WTC11 (cell line): Measurements from ENCODE around the gene ATP9B. TPM values are rescaled to one million over a fixed set of nuclear protein-coding genes. Genes with fewer than 3 reads are reported as not detected.

Source experiments
- ATAC-seq: fragments of 200-7000 bp; cut with Tn5 transposase; 2 replicates; pipeline ENCODE4 v1.10.0; 2021; ENCODE audit warnings: mild to moderate bottlenecking, moderate library complexity
- CTCF ChIA-PET: fragments of 300-600 bp; sonication (Branson Sonifier 250); formaldehyde crosslinking; loops from one replicate; lab custom pipeline; 2021; ENCODE audit warnings: antibody characterized with exemption; lab: Charles Lee
- POLR2A ChIA-PET: fragments of 350-600 bp; sonication (Branson Sonifier 250); formaldehyde crosslinking; loops from one replicate; lab custom pipeline; 2021; ENCODE audit warnings: antibody characterized with exemption; lab: Charles Lee
- DNase-seq: peaks from one replicate; pipeline ENCODE4 v3.0.0; 2021; ENCODE audit warnings: low spot score
- H3K27ac Mint-ChIP-seq: 2 replicates; pipeline ENCODE4 v1.8.0; 2021; ENCODE audit warnings: mixed read lengths
- H3K27me3 Mint-ChIP-seq: 2 replicates; pipeline ENCODE4 v1.8.0; 2021; ENCODE audit warnings: low read depth, mild to moderate bottlenecking, moderate library complexity, mixed read lengths
- H3K36me3 Mint-ChIP-seq: 2 replicates; pipeline ENCODE4 v1.8.0; 2021; ENCODE audit warnings: mixed read lengths
- H3K4me1 Mint-ChIP-seq: 2 replicates; pipeline ENCODE4 v1.8.0; 2022; ENCODE audit warnings: mixed read lengths
- H3K4me3 Mint-ChIP-seq: 2 replicates; pipeline ENCODE4 v1.8.0; 2021; ENCODE audit warnings: mild to moderate bottlenecking, moderate library complexity, mixed read lengths
- H3K9me3 Mint-ChIP-seq: 2 replicates; pipeline ENCODE4 v1.8.0; 2021; ENCODE audit warnings: mixed read lengths
- AFF4 ChIP-seq: sonication (generic); formaldehyde crosslinking; IDR thresholded peaks from 2 replicates; pipeline ENCODE4 v1.8.1; 2023; ENCODE audit warnings: mild to moderate bottlenecking, missing genetic modification reagents, borderline replicate concordance
- ATF2 ChIP-seq: sonication (generic); formaldehyde crosslinking; IDR thresholded peaks from 2 replicates; pipeline ENCODE4 v1.8.1; 2022; ENCODE audit warnings: low read depth, missing genetic modification reagents, borderline replicate concordance
- E2F5 ChIP-seq: sonication (generic); formaldehyde crosslinking; IDR thresholded peaks from 2 replicates; pipeline ENCODE4 v1.8.1; 2022; ENCODE audit warnings: mild to moderate bottlenecking, moderate library complexity, missing genetic modification reagents
- ETV6 ChIP-seq: sonication (generic); formaldehyde crosslinking; IDR thresholded peaks from 2 replicates; pipeline ENCODE4 v1.8.1; 2022; ENCODE audit warnings: mild to moderate bottlenecking, missing genetic modification reagents
- FOXP4 ChIP-seq: sonication (generic); formaldehyde crosslinking; IDR thresholded peaks from 2 replicates; pipeline ENCODE4 v1.8.0; 2022; ENCODE audit warnings: mild to moderate bottlenecking, missing genetic modification reagents
- IRF2 ChIP-seq: sonication (generic); formaldehyde crosslinking; IDR thresholded peaks from 2 replicates; pipeline ENCODE4 v1.8.0; 2022; ENCODE audit warnings: low read depth, missing genetic modification reagents, borderline replicate concordance
- NFATC4 ChIP-seq: fragments of 250-450 bp; sonication (Bioruptor Pico); IDR thresholded peaks from 2 replicates; pipeline ENCODE4 v1.9.0; 2021; ENCODE audit warnings: mild to moderate bottlenecking
- NFE2L1 ChIP-seq: sonication (generic); formaldehyde crosslinking; IDR thresholded peaks from 2 replicates; pipeline ENCODE4 v1.8.1; 2023; ENCODE audit warnings: missing genetic modification reagents
- NFYB ChIP-seq: sonication (generic); formaldehyde crosslinking; conservative IDR thresholded peaks from 2 replicates; pipeline ENCODE4 v1.8.0; 2022; ENCODE audit warnings: low read depth, missing genetic modification reagents
- NR2C2 ChIP-seq: sonication (generic); formaldehyde crosslinking; IDR thresholded peaks from 2 replicates; pipeline ENCODE4 v1.8.0; 2022; ENCODE audit warnings: mild to moderate bottlenecking, missing genetic modification reagents
- PREB ChIP-seq: sonication (generic); formaldehyde crosslinking; IDR thresholded peaks from 2 replicates; pipeline ENCODE4 v1.8.1; 2022; ENCODE audit warnings: mild to moderate bottlenecking, missing genetic modification reagents, moderate library complexity, borderline replicate concordance
- SMAD4 ChIP-seq: sonication (generic); formaldehyde crosslinking; IDR thresholded peaks from 2 replicates; pipeline ENCODE4 v1.8.0; 2022; ENCODE audit warnings: mild to moderate bottlenecking, missing genetic modification reagents
- ZBTB43 ChIP-seq: sonication (generic); formaldehyde crosslinking; IDR thresholded peaks from 2 replicates; pipeline ENCODE4 v1.8.1; 2023; ENCODE audit warnings: mild to moderate bottlenecking, missing genetic modification reagents
- ZNF121 ChIP-seq: sonication (generic); formaldehyde crosslinking; IDR thresholded peaks from 2 replicates; pipeline ENCODE4 v1.8.0; 2023; ENCODE audit warnings: missing genetic modification reagents
- ZNF281 ChIP-seq: sonication (generic); formaldehyde crosslinking; IDR thresholded peaks from 2 replicates; pipeline ENCODE4 v1.8.0; 2023; ENCODE audit warnings: mild to moderate bottlenecking, missing genetic modification reagents
- ZNF396 ChIP-seq: fragments of 250-450 bp; sonication (Bioruptor Pico); IDR thresholded peaks from 2 replicates; pipeline ENCODE4 v1.8.0; 2021; ENCODE audit warnings: mild to moderate bottlenecking, moderate library complexity, borderline replicate concordance
- ZNF512 ChIP-seq: sonication (generic); formaldehyde crosslinking; IDR thresholded peaks from 2 replicates; pipeline ENCODE4 v1.8.1; 2022; ENCODE audit warnings: missing genetic modification reagents, borderline replicate concordance
- total RNA-seq: library from RNA; stranded (reverse); gene quantifications from 3 replicates; pipeline ENCODE4 v1.2.3, GENCODE V29; 2021

Gene ATP9B
- total RNA-seq, 1 experiment from 2014 or later: 19.0 TPM

- ATAC-seq: no peak
- H3K36me3 Mint-ChIP-seq: no peaks in the 10 kb centered on the region
- CTCF ChIA-PET: no interaction called here
- DNase-seq: no peak
- TF ChIP-seq E2F5 (CRISPR knock-in tag) (no peak), ZBTB43 (no peak), ETV6 (CRISPR knock-in tag) (no peak), ZNF121 (no peak), SMAD4 (CRISPR knock-in tag) (no peak), AFF4 (no peak), ZNF281 (CRISPR knock-in tag) (no peak), FOXP4 (CRISPR knock-in tag) (no peak), NFATC4 (CRISPR knock-in tag) (no peak), NR2C2 (CRISPR knock-in tag) (no peak), ATF2 (no peak), ZNF396 (CRISPR knock-in tag) (no peak), NFYB (CRISPR knock-in tag) (no peak), PREB (no peak), NFE2L1 (CRISPR knock-in tag) (no peak), ZNF512 (CRISPR knock-in tag) (no peak), IRF2 (CRISPR knock-in tag) (no peak)
- no peaks in the 10 kb centered on the region for H3K9me3 Mint-ChIP-seq
- H3K27me3 Mint-ChIP-seq: no peaks in the 10 kb centered on the region
- no peak overlapping the region for H3K27ac Mint-ChIP-seq
- no peak overlapping the region for H3K4me3 Mint-ChIP-seq
- POLR2A ChIA-PET: no interaction called here
- peaks cover 7% of the 10 kb centered on the region for H3K4me1 Mint-ChIP-seq
Measured at GRCh38 chr18:79302120-79302519, 232.9 kb downstream of the ATP9B start.
